Panc1 (cell line): ENCODE measurements around the gene INSC. TPM values are rescaled to one million over a fixed set of nuclear protein-coding genes. Genes with fewer than 3 reads are reported as not detected.

ENCODE experiments used
- ATAC-seq: fragments of 200-7000 bp; cut with Tn5 transposase; 2 replicates; pipeline ENCODE4 v1.9.1; 2020; ENCODE audit warnings: mild to moderate bottlenecking, moderate library complexity
- BruUV-seq: library from RNA; stranded (reverse); fragments of 400-500 nt; replicated peaks from 2 replicates; lab custom pipeline; 2021; lab: Mats Ljungman, UMichigan
- CTCF ChIA-PET: fragments of 300-600 bp; sonication (Branson Sonifier 250); formaldehyde crosslinking; loops from one replicate; lab custom pipeline; 2022; ENCODE audit warnings: antibody characterized with exemption; lab: Charles Lee
- POLR2A ChIA-PET: fragments of 300-600 bp; sonication (Branson Sonifier 250); formaldehyde crosslinking; loops from one replicate; lab custom pipeline; 2022; ENCODE audit warnings: antibody characterized with exemption; lab: Charles Lee
- DNase-seq: peaks from one replicate; pipeline ENCODE4 v3.0.0-alpha.2; 2010; ENCODE audit warnings: low read depth, low spot score
- H3K27ac ChIP-seq: 2 replicates; pipeline ENCODE4 v1.5.1; 2011; ENCODE audit warnings: mild to moderate bottlenecking, low read length, inconsistent platforms
- H3K27me3 ChIP-seq: fragments of 200-500 bp; sonication (Bioruptor generic); 2 replicates; pipeline ENCODE4 v1.6.0; 2014; ENCODE audit warnings: low read length, inconsistent platforms; ENCODE audit not compliant: control insufficient read depth, insufficient read depth
- H3K36me3 ChIP-seq: fragments of 200-500 bp; sonication (Bioruptor generic); 2 replicates; pipeline ENCODE4 v1.5.1; 2014; ENCODE audit warnings: inconsistent platforms, mild to moderate bottlenecking, low read length, moderate library complexity; ENCODE audit not compliant: control insufficient read depth, insufficient read depth
- H3K4me1 ChIP-seq: 2 replicates; pipeline ENCODE4 v1.5.1; 2011; ENCODE audit warnings: inconsistent platforms, mild to moderate bottlenecking, low read length, moderate library complexity; ENCODE audit not compliant: control insufficient read depth, insufficient read depth
- H3K4me3 ChIP-seq, 2 experiments: 2 replicates each; pipeline ENCODE4 v1.5.1; 2011 to 2012; ENCODE audit warnings: low read depth in 2 of 2, low read length in 2 of 2, mild to moderate bottlenecking in 2 of 2, inconsistent platforms in 1 of 2, moderate library complexity in 1 of 2
- H3K9me3 ChIP-seq: fragments of 200-500 bp; sonication (Bioruptor generic); 2 replicates; pipeline ENCODE4 v1.5.1; 2014; ENCODE audit warnings: low read depth, mild to moderate bottlenecking, inconsistent platforms, low read length, moderate library complexity; ENCODE audit not compliant: control insufficient read depth, insufficient read depth
- CTCF ChIP-seq: fragments of 450-650 bp; IDR thresholded peaks from 2 replicates; pipeline ENCODE4 v1.5.1; 2017; ENCODE audit warnings: mild to moderate bottlenecking
- POLR2AphosphoS5 ChIP-seq: IDR thresholded peaks from 2 replicates; pipeline ENCODE4 v1.6.1; 2012; ENCODE audit warnings: mild to moderate bottlenecking, low read depth, low read length, moderate library complexity
- REST ChIP-seq, 2 experiments: IDR thresholded peaks; 2 replicates each; pipeline ENCODE4 v1.6.1; 2011 to 2012; ENCODE audit warnings: low read depth in 2 of 2, control low read depth in 1 of 2, low read length in 1 of 2, mild to moderate bottlenecking in 1 of 2, moderate library complexity in 1 of 2; ENCODE audit not compliant: insufficient read depth in 1 of 2
- SIN3A ChIP-seq: IDR thresholded peaks from 2 replicates; pipeline ENCODE4 v1.6.1; 2012; ENCODE audit warnings: low read depth, mild to moderate bottlenecking, low read length, moderate library complexity, borderline replicate concordance; ENCODE audit not compliant: insufficient read depth
- TCF7L2 ChIP-seq: IDR thresholded peaks from 2 replicates; pipeline ENCODE4 v1.6.1; 2011; ENCODE audit warnings: mild to moderate bottlenecking, low read depth, low read length, inconsistent platforms
- in situ Hi-C: cut with HindIII; loops from 2 replicates; pipeline ENCODE4 v1.10.0; 2016; ENCODE audit warnings: low sequenced_read_pairs, low pct_unique_long_range_greater_than_20kb
- intact Hi-C: fragments of 100-400 bp; cut with micrococcal nuclease; formaldehyde crosslinking; loops from one replicate; pipeline ENCODE4 v1.10.0; 2022; ENCODE audit not compliant: unreplicated experiment
- total RNA-seq: library from RNA; stranded (reverse); gene quantifications from one replicate; pipeline ENCODE4 v1.2.1, GENCODE V29; 2021; ENCODE audit not compliant: unreplicated experiment

INSC gene
- total RNA-seq, 1 experiment from 2014 or later: 0.08 TPM

GRCh38 chr11:15091625-15092024, 23.1 kb upstream of the INSC start:
- POLR2A ChIA-PET: interaction anchor here (0.6 kb wide), 1 partner anchor 18 kb away, joined by 3 read pairs; no protein-coding TSS in a partner anchor
- no TSS peak for BruUV-seq

GRCh38 chr11:15093432-15093831, 21.3 kb upstream of the INSC start:
- Histone ChIP-seq H3K4me1 (no peaks in the 10 kb centered on the region), H3K27me3 (no peaks in the 10 kb centered on the region), H3K36me3 (no peaks in the 10 kb centered on the region), H3K4me3 (no peak overlapping the region), H3K27ac (no peak overlapping the region), H3K9me3 (no peaks in the 10 kb centered on the region)
- in situ Hi-C loops: no loop called here
- TF ChIP-seq REST (IDR thresholded peaks at IDR 0.05; ENCODE audit: insufficient read depth in 1 of 2, low read depth in 2 of 2, low read length in 1 of 2) (no peak), TCF7L2 (no peak), SIN3A (no peak), POLR2AphosphoS5 (no peak)
- CTCF ChIA-PET: no interaction called here
- DNase-seq (no peak), ATAC-seq (no peak)
- POLR2A ChIA-PET: interaction anchor here (0.6 kb wide), 1 partner anchor 11 kb away, joined by 3 read pairs; no protein-coding TSS in a partner anchor
- intact Hi-C loops: no loop called here
- no TSS peak for BruUV-seq

More at GRCh38 chr11:15091625-15092024, 23.1 kb upstream of the INSC start:
- Histone ChIP-seq H3K4me3 (no peak overlapping the region), H3K9me3 (no peaks in the 10 kb centered on the region), H3K4me1 (no peaks in the 10 kb centered on the region), H3K36me3 (no peaks in the 10 kb centered on the region), H3K27ac (no peak overlapping the region), H3K27me3 (no peaks in the 10 kb centered on the region)
- intact Hi-C loops (no loop called here), in situ Hi-C loops (no loop called here)
- DNase-seq (no peak), ATAC-seq (no peak)
- CTCF ChIA-PET: no interaction called here
- TF ChIP-seq TCF7L2 (no peak), SIN3A (no peak), CTCF (no peak), REST (IDR thresholded peaks at IDR 0.05; ENCODE audit: insufficient read depth in 1 of 2, low read depth in 2 of 2, low read length in 1 of 2) (no peak), POLR2AphosphoS5 (no peak)
